OCI-LY3 (cell line): ENCODE results near the gene SECISBP2.
"Not testable (repeated sequence)": the region's sequence is repeated elsewhere in the genome, so short reads cannot be mapped to it uniquely, and the experiment has no call there.

Experiments
- H2AFZ ChIP-seq: fragments of 200-600, 300-600 bp; shearing (Covaris generic); 2 replicates; pipeline ENCODE4 v1.6.0; 2014; ENCODE audit warnings: antibody characterized with exemption, low read depth, low read length
- H3K27ac ChIP-seq: fragments of 200-600, 300-600 bp; sonication (generic); 2 replicates; pipeline ENCODE4 v1.5.1; 2014; ENCODE audit warnings: mild to moderate bottlenecking, low read length, moderate library complexity, mixed read lengths
- H3K27me3 ChIP-seq: fragments of 200-600, 300-600 bp; sonication (generic); 2 replicates; pipeline ENCODE4 v1.6.1; 2014; ENCODE audit warnings: low read depth, low read length, mixed read lengths
- H3K36me3 ChIP-seq: fragments of 200-600, 300-600 bp; sonication (generic); replicated peaks from 2 replicates; pipeline ENCODE3; 2014; ENCODE audit warnings: low read depth, low read length, mixed read lengths
- H3K4me1 ChIP-seq: fragments of 300-600, 200-600 bp; sonication (generic); 2 replicates; pipeline ENCODE4 v1.6.1; 2014; ENCODE audit warnings: low read length, mixed read lengths
- H3K4me2 ChIP-seq: fragments of 200-600, 300-600 bp; sonication (generic); 2 replicates; pipeline ENCODE4 v1.6.1; 2014; ENCODE audit warnings: low read length, mixed read lengths
- H3K4me3 ChIP-seq: fragments of 300-600, 200-600 bp; sonication (generic); 2 replicates; pipeline ENCODE4 v1.5.1; 2014; ENCODE audit warnings: antibody characterized with exemption, mild to moderate bottlenecking, low read length, moderate library complexity
- H3K79me2 ChIP-seq: fragments of 300-600, 200-600 bp; shearing (Covaris generic); 2 replicates; pipeline ENCODE4 v1.6.1; 2014; ENCODE audit warnings: mild to moderate bottlenecking, low read length, mixed read lengths
- H3K9ac ChIP-seq: fragments of 300-600, 200-600 bp; shearing (Covaris generic); 2 replicates; pipeline ENCODE4 v1.6.0; 2014; ENCODE audit warnings: mild to moderate bottlenecking, low read length, moderate library complexity
- H3K9me3 ChIP-seq: fragments of 200-600, 300-600 bp; shearing (Covaris generic); 2 replicates; pipeline ENCODE4 v1.6.1; 2014; ENCODE audit warnings: low read length, mixed read lengths; ENCODE audit not compliant: insufficient read depth
- H4K20me1 ChIP-seq: fragments of 200-600, 300-600 bp; sonication (generic); 2 replicates; pipeline ENCODE4 v1.6.1; 2016; ENCODE audit warnings: low read length, mixed read lengths; ENCODE audit not compliant: insufficient read depth
- CTCF ChIP-seq: fragments of 200-600, 300-600 bp; sonication (generic); IDR thresholded peaks from 2 replicates; pipeline ENCODE4 v1.5.1; 2014; ENCODE audit warnings: antibody characterized with exemption, low read length, low read depth
- EZH2phosphoT487 ChIP-seq: fragments of 200-600 bp; shearing (Covaris generic); IDR thresholded peaks from 2 replicates; pipeline ENCODE4 v1.6.1; 2018; ENCODE audit warnings: antibody characterized with exemption, mixed run types, low read depth

SECISBP2 gene

GRCh38 chr9:89295400-89295799 is 22.9 kb upstream of the SECISBP2 start:
- H3K4me3 ChIP-seq: no peak overlapping the region
- H3K9me3 ChIP-seq: no peaks in the 10 kb centered on the region
- H3K36me3 ChIP-seq: no peaks in the 10 kb centered on the region
- H3K4me1 ChIP-seq: no peaks in the 10 kb centered on the region
- no peak overlapping the region for H3K9ac ChIP-seq
- no peak overlapping the region for H2AFZ ChIP-seq
- H3K4me2 ChIP-seq: no peak overlapping the region
- no peaks in the 10 kb centered on the region for H3K79me2 ChIP-seq
- H3K27me3 ChIP-seq: no peaks in the 10 kb centered on the region
- no peaks in the 10 kb centered on the region for H4K20me1 ChIP-seq
- no peak overlapping the region for H3K27ac ChIP-seq
- TF ChIP-seq EZH2phosphoT487 (no peak), CTCF (no peak)

- H3K27ac ChIP-seq, H3K4me1 ChIP-seq, H3K79me2 ChIP-seq, H3K9ac ChIP-seq, H3K4me2 ChIP-seq, H3K9me3 ChIP-seq, H4K20me1 ChIP-seq, H3K4me3 ChIP-seq, H2AFZ ChIP-seq, H3K27me3 ChIP-seq: not testable (repeated sequence)
- peaks cover 10% of the 10 kb centered on the region for H3K36me3 ChIP-seq
Observed at GRCh38 chr9:89301996-89302395, 16.3 kb upstream of the SECISBP2 start.

GRCh38 chr9:89304020-89304833 is 14.1 kb upstream of the SECISBP2 start:
- no peaks in the 10 kb centered on the region for H4K20me1 ChIP-seq
- H3K27ac ChIP-seq: peak overlapping the region; percentile 32
- no peak overlapping the region for H2AFZ ChIP-seq
- no peak overlapping the region for H3K9ac ChIP-seq
- no peaks in the 10 kb centered on the region for H3K9me3 ChIP-seq
- H3K4me3 ChIP-seq: no peak overlapping the region
- H3K27me3 ChIP-seq: no peaks in the 10 kb centered on the region
- H3K36me3 ChIP-seq: peaks cover 16% of the 10 kb centered on the region
- H3K4me2 ChIP-seq: no peak overlapping the region
- H3K4me1 ChIP-seq: peaks cover 10% of the 10 kb centered on the region
- H3K79me2 ChIP-seq: peaks cover under 1% of the 10 kb centered on the region; the same call in 1 of the 2 replicates
- TF ChIP-seq EZH2phosphoT487: no peak
- no peak for TF ChIP-seq CTCF

GRCh38 chr9:89304834-89305188 is 13.5 kb upstream of the SECISBP2 start:
- TF ChIP-seq CTCF (no peak), EZH2phosphoT487 (no peak)
- Histone ChIP-seq H4K20me1 (no peaks in the 10 kb centered on the region), H3K36me3 (peaks cover 16% of the 10 kb centered on the region), H3K27ac (peak overlapping the region; percentile 32), H2AFZ (no peak overlapping the region), H3K9me3 (no peaks in the 10 kb centered on the region), H3K4me2 (no peak overlapping the region), H3K9ac (no peak overlapping the region), H3K4me3 (no peak overlapping the region), H3K79me2 (peaks cover 7% of the 10 kb centered on the region), H3K4me1 (peaks cover 16% of the 10 kb centered on the region), H3K27me3 (no peaks in the 10 kb centered on the region)
